Calu3 (cell line): ENCODE results near the gene COMT. TPM values are rescaled to one million over a fixed set of nuclear protein-coding genes. Genes with fewer than 3 reads are reported as not detected.
"Not testable (repeated sequence)": the region's sequence is repeated elsewhere in the genome, so short reads cannot be mapped to it uniquely, and the experiment has no call there.

ENCODE experiments used
- BruUV-seq: library from RNA; stranded (reverse); fragments of 400-500 nt; replicated peaks from 2 replicates; lab custom pipeline; 2021; lab: Mats Ljungman, UMichigan
- CTCF ChIA-PET: fragments of 300-600 bp; sonication (Branson Sonifier 250); formaldehyde crosslinking; loops from one replicate; lab custom pipeline; 2022; ENCODE audit warnings: antibody characterized with exemption; lab: Charles Lee
- DNase-seq: peaks from one replicate; pipeline ENCODE4 v3.0.0; 2022
- H3K27ac Mint-ChIP-seq: one replicate; pipeline ENCODE4 v1.8.0; 2022; ENCODE audit warnings: mixed read lengths; ENCODE audit not compliant: unreplicated experiment
- H3K27me3 Mint-ChIP-seq: one replicate; pipeline ENCODE4 v1.8.0; 2022; ENCODE audit warnings: mixed read lengths; ENCODE audit not compliant: unreplicated experiment
- H3K36me3 Mint-ChIP-seq: one replicate; pipeline ENCODE4 v1.8.0; 2022; ENCODE audit warnings: mild to moderate bottlenecking, moderate library complexity, mixed read lengths; ENCODE audit not compliant: insufficient read depth, unreplicated experiment
- H3K4me1 Mint-ChIP-seq: one replicate; pipeline ENCODE4 v1.8.0; 2022; ENCODE audit warnings: mild to moderate bottlenecking, low read depth, mixed read lengths; ENCODE audit not compliant: unreplicated experiment
- H3K4me3 Mint-ChIP-seq: one replicate; pipeline ENCODE4 v1.8.0; 2022; ENCODE audit warnings: mild to moderate bottlenecking, low read depth, moderate library complexity, mixed read lengths; ENCODE audit not compliant: unreplicated experiment
- H3K9me3 Mint-ChIP-seq: one replicate; pipeline ENCODE4 v1.8.0; 2022; ENCODE audit warnings: low read depth, mixed read lengths; ENCODE audit not compliant: unreplicated experiment
- intact Hi-C: fragments of 100-400 bp; cut with micrococcal nuclease; formaldehyde crosslinking; loops from one replicate; pipeline ENCODE4 v1.10.0; 2022; ENCODE audit not compliant: unreplicated experiment
- total RNA-seq: library from RNA; stranded (reverse); gene quantifications from 2 replicates; pipeline ENCODE4 v1.2.3, GENCODE V29; 2022
- TF ChIP-seq, protein P1 (sequence below): fragments of 200-600 bp; IDR thresholded peaks from one replicate; pipeline ENCODE4 v1.8.0; 2022; ENCODE audit warnings: antibody characterized with exemption; ENCODE audit not compliant: unreplicated experiment

The COMT gene
- total RNA-seq, 1 experiment from 2014 or later, result 170 TPM

DNA sequence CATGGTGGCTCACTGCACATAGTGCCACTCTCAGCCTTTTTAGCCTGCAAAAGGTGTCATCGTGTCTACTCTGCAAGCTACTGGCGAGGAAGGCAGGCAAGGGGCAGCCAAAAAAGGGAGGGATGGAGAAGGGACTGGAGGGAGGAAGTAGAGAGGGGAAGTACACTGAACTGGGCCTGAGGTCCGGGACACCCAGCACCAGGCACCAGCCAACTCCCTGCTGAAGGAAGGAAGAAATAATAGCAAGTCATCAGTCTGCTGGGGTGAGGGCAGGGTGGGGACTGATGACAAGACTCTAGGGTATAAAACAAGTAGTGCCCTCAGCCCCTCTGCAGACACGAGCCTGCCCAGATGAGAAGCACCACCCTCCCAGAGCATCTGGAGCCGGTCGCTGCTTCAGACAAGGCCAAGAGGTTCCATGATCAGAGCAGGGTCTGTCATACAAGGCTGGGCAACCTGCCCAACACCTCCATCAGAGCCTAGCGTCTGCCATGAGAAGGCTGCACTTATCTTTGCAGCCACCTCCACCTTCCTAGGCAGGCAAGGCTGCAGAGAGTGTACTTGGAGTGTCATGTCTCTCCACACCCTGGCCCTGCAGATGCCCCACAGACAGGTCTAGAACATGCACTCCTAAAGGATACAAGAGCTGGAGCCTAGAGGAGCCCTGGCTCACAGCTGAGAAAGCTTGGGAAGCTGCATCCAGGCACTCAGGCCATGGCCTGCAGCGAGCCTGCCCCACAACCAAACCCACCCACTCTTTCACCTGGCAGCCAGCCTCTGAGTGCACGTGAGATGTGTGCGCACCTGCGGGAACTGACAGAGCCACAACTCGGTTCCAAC is 9.0 kb upstream of the COMT start:
- intact Hi-C loops, result no loop called here
- CTCF ChIA-PET, result no interaction called here
- Mint-ChIP-seq H3K4me3 (no peak overlapping the region), H3K36me3 (peaks cover 3% of the 10 kb centered on the region), H3K27ac (no peak overlapping the region), H3K4me1 (no peaks in the 10 kb centered on the region), H3K9me3 (peaks cover 12% of the 10 kb centered on the region), H3K27me3 (no peaks in the 10 kb centered on the region)
- DNase-seq, result no peak
- TF ChIP-seq, protein P1, sequence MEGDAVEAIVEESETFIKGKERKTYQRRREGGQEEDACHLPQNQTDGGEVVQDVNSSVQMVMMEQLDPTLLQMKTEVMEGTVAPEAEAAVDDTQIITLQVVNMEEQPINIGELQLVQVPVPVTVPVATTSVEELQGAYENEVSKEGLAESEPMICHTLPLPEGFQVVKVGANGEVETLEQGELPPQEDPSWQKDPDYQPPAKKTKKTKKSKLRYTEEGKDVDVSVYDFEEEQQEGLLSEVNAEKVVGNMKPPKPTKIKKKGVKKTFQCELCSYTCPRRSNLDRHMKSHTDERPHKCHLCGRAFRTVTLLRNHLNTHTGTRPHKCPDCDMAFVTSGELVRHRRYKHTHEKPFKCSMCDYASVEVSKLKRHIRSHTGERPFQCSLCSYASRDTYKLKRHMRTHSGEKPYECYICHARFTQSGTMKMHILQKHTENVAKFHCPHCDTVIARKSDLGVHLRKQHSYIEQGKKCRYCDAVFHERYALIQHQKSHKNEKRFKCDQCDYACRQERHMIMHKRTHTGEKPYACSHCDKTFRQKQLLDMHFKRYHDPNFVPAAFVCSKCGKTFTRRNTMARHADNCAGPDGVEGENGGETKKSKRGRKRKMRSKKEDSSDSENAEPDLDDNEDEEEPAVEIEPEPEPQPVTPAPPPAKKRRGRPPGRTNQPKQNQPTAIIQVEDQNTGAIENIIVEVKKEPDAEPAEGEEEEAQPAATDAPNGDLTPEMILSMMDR, result no peak
- no TSS peak for BruUV-seq

DNA sequence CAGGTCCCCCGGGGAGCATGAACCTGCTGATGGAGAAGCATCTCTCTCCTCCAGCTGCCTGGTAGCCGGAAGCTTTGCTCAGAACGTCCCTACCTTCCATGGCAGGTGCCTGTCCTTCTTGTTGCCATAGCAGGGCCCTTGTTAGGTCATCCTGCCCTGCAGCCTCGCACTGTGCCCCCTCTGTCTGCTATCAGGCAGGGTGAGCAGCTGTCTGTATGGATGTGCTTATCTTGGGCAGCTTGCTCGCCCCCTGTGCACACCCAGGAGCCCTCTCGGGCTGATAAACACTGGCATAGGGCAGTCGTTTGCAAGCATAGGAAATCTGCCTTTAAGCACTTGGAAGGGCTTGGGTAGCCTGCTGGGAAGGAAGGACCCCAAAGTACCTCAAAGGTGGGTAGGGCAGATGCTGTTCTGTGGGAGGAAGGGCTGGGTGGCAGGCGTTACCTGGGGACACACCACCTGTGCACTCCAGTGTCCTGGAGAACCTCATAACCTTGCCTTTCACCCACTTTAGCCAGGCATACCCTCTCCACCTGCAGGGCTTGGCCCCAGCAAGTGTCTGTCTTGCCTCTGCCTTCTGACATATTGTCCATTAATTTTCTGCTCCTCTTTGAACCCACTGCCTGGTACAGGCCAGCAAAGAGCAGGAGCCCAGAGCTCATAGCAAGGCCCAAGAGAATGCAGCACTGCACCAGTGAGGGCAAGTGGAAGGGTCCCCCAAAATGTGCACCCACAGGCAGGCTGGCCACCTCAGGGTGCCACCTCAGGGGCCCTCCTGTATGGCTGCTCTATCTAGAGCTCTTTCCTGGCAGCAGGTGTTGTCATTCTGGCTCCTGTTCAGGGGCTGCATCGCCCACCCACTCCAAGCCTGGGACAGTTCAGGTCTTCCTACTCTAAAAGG is 8.0 kb upstream of the COMT start:
- no TSS peak for BruUV-seq
- peaks cover 3% of the 10 kb centered on the region for H3K36me3 Mint-ChIP-seq
- H3K27ac Mint-ChIP-seq, result no peak overlapping the region
- no peaks in the 10 kb centered on the region for H3K4me1 Mint-ChIP-seq
- CTCF ChIA-PET, result no interaction called here
- TF ChIP-seq, protein P1, result no peak
- DNase-seq, result no peak
- H3K27me3 Mint-ChIP-seq, result no peaks in the 10 kb centered on the region
- H3K9me3 Mint-ChIP-seq, result peaks cover 12% of the 10 kb centered on the region
- intact Hi-C loops, result no loop called here
- H3K4me3 Mint-ChIP-seq, result no peak overlapping the region

DNA sequence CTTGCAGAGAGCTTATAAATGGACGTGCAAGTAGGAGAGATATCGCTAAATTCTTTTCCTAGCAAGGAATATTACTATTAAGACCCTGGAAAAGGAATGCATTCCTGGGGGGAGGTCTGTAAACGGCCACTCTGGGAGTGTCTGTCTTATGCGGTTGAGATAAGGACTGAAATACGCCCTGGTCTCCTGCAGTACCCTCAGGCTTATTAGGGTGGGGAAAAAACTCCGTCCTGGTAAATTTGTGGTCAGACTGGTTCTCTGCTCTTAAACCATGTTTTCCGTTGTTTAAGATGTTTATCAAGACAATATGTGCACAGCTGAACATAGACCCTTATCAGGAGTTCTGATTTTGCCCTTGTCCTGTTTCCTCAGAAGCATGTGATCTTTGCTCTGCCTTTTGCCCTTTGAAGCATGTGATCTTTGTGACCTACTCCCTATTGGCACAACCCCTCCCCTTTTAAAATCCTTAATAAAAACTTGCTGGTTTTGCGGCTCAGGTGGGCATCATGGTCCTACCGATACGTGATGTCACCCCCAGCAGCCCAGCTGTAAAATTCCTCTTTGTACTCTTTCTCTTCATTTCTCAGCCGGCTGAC is 6.4 kb upstream of the COMT start:
- H3K36me3 Mint-ChIP-seq, H3K27me3 Mint-ChIP-seq, H3K27ac Mint-ChIP-seq, DNase-seq, intact Hi-C loops, CTCF ChIA-PET, H3K4me1 Mint-ChIP-seq, H3K4me3 Mint-ChIP-seq, BruUV-seq: not testable (repeated sequence)
- peaks cover 12% of the 10 kb centered on the region for H3K9me3 Mint-ChIP-seq

DNA sequence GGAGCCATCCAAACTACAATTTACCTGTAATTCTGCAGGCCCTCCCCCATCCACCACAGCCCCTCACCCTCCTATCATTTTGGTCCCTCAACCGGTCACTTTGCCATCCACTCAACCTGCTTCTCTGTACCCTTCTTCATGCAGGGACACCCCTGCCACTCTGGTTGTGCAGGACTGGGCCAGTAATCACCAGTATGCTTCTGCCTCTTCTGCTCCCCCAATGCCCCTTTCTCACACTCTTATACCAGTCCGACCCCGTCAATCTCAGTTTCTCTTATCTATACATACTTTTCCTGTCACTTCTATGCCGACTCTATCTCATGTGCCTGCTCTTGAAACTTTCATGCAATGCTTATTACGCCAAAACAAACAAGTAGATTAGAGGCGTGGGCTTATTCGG is 5.1 kb upstream of the COMT start:
- BruUV-seq, result no TSS peak
- DNase-seq, result no peak
- TF ChIP-seq, protein P1, result no peak
- no peak overlapping the region for H3K4me3 Mint-ChIP-seq
- H3K9me3 Mint-ChIP-seq, result peaks cover 12% of the 10 kb centered on the region
- H3K27me3 Mint-ChIP-seq, result no peaks in the 10 kb centered on the region
- CTCF ChIA-PET, result no interaction called here
- H3K4me1 Mint-ChIP-seq, result no peaks in the 10 kb centered on the region
- intact Hi-C loops, result no loop called here
- peaks cover 9% of the 10 kb centered on the region for H3K36me3 Mint-ChIP-seq
- H3K27ac Mint-ChIP-seq, result no peak overlapping the region
